Measurements from ENCODE around the gene MFRP. TPM values are rescaled to one million over a fixed set of nuclear protein-coding genes. Genes with fewer than 3 reads are reported as not detected.

The MFRP gene
- total and polyA plus RNA-seq, 10 of the 15 experiments (the other 5 are each of a cell fraction or from before 2014, with no cell fraction given) = not detected

- TF ChIP-seq RELB (IDR thresholded peaks at IDR 0.05; ENCODE audit: low read depth) (no peak), JUND (IDR thresholded peaks at IDR 0.05; ENCODE audit: low read depth, low read length) (peak; percentile 50; the same call in 1 of the 2 replicates), CREM (IDR thresholded peaks at IDR 0.05; ENCODE audit: low read depth) (peak; percentile 92), SMARCA5 (IDR thresholded peaks at IDR 0.05) (no peak), CBX5 (IDR thresholded peaks at IDR 0.05; ENCODE audit: low read depth) (no peak), MLLT1 (IDR thresholded peaks at IDR 0.05) (0 out of 2 replicates have a peak, but pooled peaks have one; percentile 26), CHD2 (IDR thresholded peaks at IDR 0.05; ENCODE audit: borderline replicate concordance, low read depth, low read length) (peak; percentile 55; the same call in 1 of the 2 replicates), CREB1 (IDR thresholded peaks at IDR 0.05; ENCODE audit: low read depth) (peak; percentile 90), IKZF2 (IDR thresholded peaks at IDR 0.05) (peak; percentile 37 to 50; a peak in 3 of 4 replicates), ZNF592 (IDR thresholded peaks at IDR 0.05) (no peak), TCF12 (IDR thresholded peaks at IDR 0.05; ENCODE audit: low read depth, low read length) (0 out of 2 replicates have a peak, but pooled peaks have one; percentile 18), ELK1 (IDR thresholded peaks at IDR 0.05; ENCODE audit: low read depth, low read length) (no peak), RFX5 (IDR thresholded peaks at IDR 0.05; ENCODE audit: low read depth, low read length) (no peak), POLR2AphosphoS5 (IDR thresholded peaks at IDR 0.05; ENCODE audit: low read length) (0 out of 2 replicates have a peak, but pooled peaks have one; percentile 31), NBN (IDR thresholded peaks at IDR 0.05) (0 out of 2 replicates have a peak, but pooled peaks have one; percentile 40), HCFC1 (IDR thresholded peaks at IDR 0.05; ENCODE audit: low read length) (0 out of 2 replicates have a peak, but pooled peaks have one; percentile 21)
- TF ChIP-seq, protein P1, sequence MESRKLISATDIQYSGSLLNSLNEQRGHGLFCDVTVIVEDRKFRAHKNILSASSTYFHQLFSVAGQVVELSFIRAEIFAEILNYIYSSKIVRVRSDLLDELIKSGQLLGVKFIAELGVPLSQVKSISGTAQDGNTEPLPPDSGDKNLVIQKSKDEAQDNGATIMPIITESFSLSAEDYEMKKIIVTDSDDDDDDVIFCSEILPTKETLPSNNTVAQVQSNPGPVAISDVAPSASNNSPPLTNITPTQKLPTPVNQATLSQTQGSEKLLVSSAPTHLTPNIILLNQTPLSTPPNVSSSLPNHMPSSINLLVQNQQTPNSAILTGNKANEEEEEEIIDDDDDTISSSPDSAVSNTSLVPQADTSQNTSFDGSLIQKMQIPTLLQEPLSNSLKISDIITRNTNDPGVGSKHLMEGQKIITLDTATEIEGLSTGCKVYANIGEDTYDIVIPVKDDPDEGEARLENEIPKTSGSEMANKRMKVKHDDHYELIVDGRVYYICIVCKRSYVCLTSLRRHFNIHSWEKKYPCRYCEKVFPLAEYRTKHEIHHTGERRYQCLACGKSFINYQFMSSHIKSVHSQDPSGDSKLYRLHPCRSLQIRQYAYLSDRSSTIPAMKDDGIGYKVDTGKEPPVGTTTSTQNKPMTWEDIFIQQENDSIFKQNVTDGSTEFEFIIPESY (IDR thresholded peaks at IDR 0.05) = no peak
- TF ChIP-seq, protein P2, sequence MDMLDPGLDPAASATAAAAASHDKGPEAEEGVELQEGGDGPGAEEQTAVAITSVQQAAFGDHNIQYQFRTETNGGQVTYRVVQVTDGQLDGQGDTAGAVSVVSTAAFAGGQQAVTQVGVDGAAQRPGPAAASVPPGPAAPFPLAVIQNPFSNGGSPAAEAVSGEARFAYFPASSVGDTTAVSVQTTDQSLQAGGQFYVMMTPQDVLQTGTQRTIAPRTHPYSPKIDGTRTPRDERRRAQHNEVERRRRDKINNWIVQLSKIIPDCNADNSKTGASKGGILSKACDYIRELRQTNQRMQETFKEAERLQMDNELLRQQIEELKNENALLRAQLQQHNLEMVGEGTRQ (IDR thresholded peaks at IDR 0.05; ENCODE audit: borderline replicate concordance, low read depth, low read length) = no peak
Observed at GRCh38 chr11:119318240-119319135, 28.0 kb downstream of the MFRP start (continued).
